K562 (cell line): Measurements from ENCODE around the gene CUL3. TPM values are rescaled to one million over a fixed set of nuclear protein-coding genes. Genes with fewer than 3 reads are reported as not detected.

ENCODE experiments used
- ATAC-seq: fragments of 200-7000 bp; cut with Tn5 transposase; 3 replicates; pipeline ENCODE4 v1.9.1; 2020; ENCODE audit warnings: moderate library complexity
- BruUV-seq: library from RNA; stranded (reverse); fragments of 400-500 nt; replicated peaks from 2 replicates; lab custom pipeline; 2021; lab: Mats Ljungman, UMichigan
- CTCF ChIA-PET: fragments of 300-600 bp; formaldehyde crosslinking; extraction: SDS; loops from one replicate; lab custom pipeline; 2021; ENCODE audit warnings: low intra/inter-chr PET ratio; lab: Yijun Ruan, JAX
- POLR2A ChIA-PET: fragments of 300-600, 350-650 bp; sonication (Branson Sonifier 250); formaldehyde crosslinking; extraction: SDS; loops from one replicate; lab custom pipeline; 2021; ENCODE audit warnings: antibody characterized with exemption, inconsistent platforms; lab: Yijun Ruan, JAX
- DNase-seq, 4 experiments: peaks; one replicate each; pipeline versions ENCODE4 v3.0.0 to v3.0.0-alpha.2; 2011 to 2018; ENCODE audit warnings: low spot score in 3 of 4, mixed read lengths in 3 of 4; ENCODE audit errors: extremely low read depth in 1 of 4
- FAIRE-seq: peaks from 2 replicates; lab custom pipeline; 2011; peaks lifted over from hg19 to GRCh38; lab: Jason Lieb, UNC
- H2AFZ ChIP-seq: 2 replicates; pipeline ENCODE4 v1.6.0; 2011; ENCODE audit warnings: low read depth, low read length, control low read depth, inconsistent platforms
- H3K27ac ChIP-seq: fragments of 200-600 bp; 3 replicates; pipeline ENCODE4 v1.8.0; 2011; ENCODE audit warnings: low read depth, mild to moderate bottlenecking, control low read depth, inconsistent platforms, low read length, moderate library complexity, mixed read lengths; ENCODE audit errors: extremely low read depth
- H3K27me3 ChIP-seq, 2 experiments: fragments of 300-600 bp in 1 of 2; 2 replicates in 1 of 2; 3 replicates in 1 of 2; pipeline versions ENCODE4 v1.6.0 to v1.8.0; 2011; ENCODE audit warnings: inconsistent platforms in 2 of 2, low read length in 2 of 2, mild to moderate bottlenecking in 1 of 2, mixed read lengths in 1 of 2, moderate library complexity in 1 of 2; ENCODE audit not compliant: control insufficient read depth in 2 of 2, insufficient read depth in 2 of 2
- H3K36me3 ChIP-seq: fragments of 300-600 bp; 3 replicates; pipeline ENCODE4 v1.8.0; 2011; ENCODE audit warnings: mild to moderate bottlenecking, low read length, inconsistent platforms; ENCODE audit not compliant: control insufficient read depth, insufficient read depth
- H3K4me1 ChIP-seq, 2 experiments: fragments of 200-600 bp in 1 of 2; replicated peaks in 1 of 2; 2 replicates in 1 of 2; 3 replicates in 1 of 2; pipeline versions ENCODE4 v1.5.1 to v1.8.0; 2011; ENCODE audit warnings: inconsistent platforms in 2 of 2, low read length in 2 of 2, mild to moderate bottlenecking in 1 of 2, mixed read lengths in 1 of 2, moderate library complexity in 1 of 2; ENCODE audit not compliant: control insufficient read depth in 2 of 2, insufficient read depth in 2 of 2
- H3K4me2 ChIP-seq: 2 replicates; pipeline ENCODE4 v1.6.1; 2011; ENCODE audit warnings: low read length, control low read depth, inconsistent platforms, mixed read lengths; ENCODE audit not compliant: insufficient read depth
- H3K4me3 ChIP-seq: fragments of 200-600 bp; sonication (generic), shearing (Covaris generic); 2 replicates; pipeline ENCODE4 v1.5.1; 2016; ENCODE audit warnings: control low read depth, inconsistent platforms
- H3K79me2 ChIP-seq: fragments of 200-600 bp; 3 replicates; pipeline ENCODE4 v1.8.0; 2011; ENCODE audit warnings: low read length, inconsistent platforms; ENCODE audit not compliant: control insufficient read depth, insufficient read depth
- H3K9ac ChIP-seq, 2 experiments: 2 replicates each; pipeline versions ENCODE4 v1.6.0 to v1.6.1; 2011; ENCODE audit warnings: low read depth in 2 of 2, low read length in 2 of 2, control low read depth in 1 of 2, inconsistent platforms in 1 of 2, mild to moderate bottlenecking in 1 of 2, mixed read lengths in 1 of 2; ENCODE audit not compliant: insufficient read depth in 1 of 2
- H3K9me1 ChIP-seq: one replicate; pipeline ENCODE4 v1.6.0; 2011; ENCODE audit warnings: inconsistent platforms, mild to moderate bottlenecking, low read length, moderate library complexity; ENCODE audit not compliant: control insufficient read depth, insufficient read depth
- H3K9me3 ChIP-seq: replicated peaks from 2 replicates; pipeline ENCODE4 v1.5.1; 2011; ENCODE audit warnings: low read depth, low read length, inconsistent platforms; ENCODE audit not compliant: control insufficient read depth, insufficient read depth
- H4K20me1 ChIP-seq: replicated peaks from 2 replicates; pipeline ENCODE4 v1.6.1; 2011; ENCODE audit warnings: low read length, inconsistent platforms, mixed read lengths; ENCODE audit not compliant: control insufficient read depth, insufficient read depth
- ARID2 ChIP-seq: fragments of 450-650 bp; IDR thresholded peaks from 2 replicates; pipeline ENCODE4 v1.6.1; 2017; ENCODE audit warnings: antibody characterized with exemption, mild to moderate bottlenecking
- DACH1 ChIP-seq: fragments of 450-650 bp; IDR thresholded peaks from 2 replicates; pipeline ENCODE4 v1.6.1; 2018; ENCODE audit not compliant: partially characterized antibody
- ELF2 ChIP-seq: fragments of 250-450 bp; sonication (Bioruptor Pico); IDR thresholded peaks from 2 replicates; pipeline ENCODE4 v1.5.0; 2021; ENCODE audit warnings: mild to moderate bottlenecking
- ETS1 ChIP-seq: conservative IDR thresholded peaks from 2 replicates; pipeline ENCODE4 v1.6.1; 2011; ENCODE audit warnings: low read depth, mild to moderate bottlenecking, low read length; ENCODE audit not compliant: control insufficient read depth
- ETV1 ChIP-seq: fragments of 450-650 bp; conservative IDR thresholded peaks from 2 replicates; pipeline ENCODE4 v1.6.1; 2016; ENCODE audit warnings: missing genetic modification characterization, control low read depth, low read depth, missing compliant biosample characterization
- KDM2B ChIP-seq: fragments of 250-450 bp; sonication (Bioruptor Pico); IDR thresholded peaks from 2 replicates; pipeline ENCODE4 v1.8.0; 2021; ENCODE audit warnings: mild to moderate bottlenecking, moderate library complexity
- LARP7 ChIP-seq: fragments of 450-650 bp; IDR thresholded peaks from 2 replicates; pipeline ENCODE4 v1.6.1; 2016
- MBD2 ChIP-seq: sonication (generic); IDR thresholded peaks from 2 replicates; pipeline ENCODE4 v1.6.1; 2016; ENCODE audit warnings: low read depth, borderline replicate concordance
- MED1 ChIP-seq: sonication (generic); formaldehyde crosslinking; IDR thresholded peaks from 2 replicates; pipeline ENCODE4 v1.8.1; 2023; ENCODE audit warnings: missing genetic modification reagents, borderline replicate concordance
- MLX ChIP-seq, 2 experiments: fragments of 450-650 bp in 1 of 2; sonication (generic) in 1 of 2; formaldehyde crosslinking; conservative IDR thresholded peaks; 2 replicates each; pipeline versions ENCODE4 v1.4.0 to v1.8.1; 2020 to 2022; ENCODE audit warnings: mild to moderate bottlenecking in 1 of 2, missing genetic modification reagents in 1 of 2
- PHB ChIP-seq: fragments of 250-450 bp; sonication (Bioruptor Pico); IDR thresholded peaks from 2 replicates; pipeline ENCODE4 v1.5.0; 2021
- PML ChIP-seq: IDR thresholded peaks from 2 replicates; pipeline ENCODE4 v1.6.1; 2012; ENCODE audit warnings: low read length, inconsistent platforms
- POU5F1 ChIP-seq: fragments of 150-350 bp; IDR thresholded peaks from 2 replicates; pipeline ENCODE4 v1.6.1; 2014; ENCODE audit warnings: borderline replicate concordance, low read length, low read depth, mild to moderate bottlenecking; ENCODE audit not compliant: partially characterized antibody
- PRPF4 ChIP-seq: fragments of 200-400 bp; formaldehyde crosslinking; IDR thresholded peaks from one replicate; pipeline ENCODE4 v1.6.1; 2017; ENCODE audit warnings: low read length, low read depth, mild to moderate bottlenecking; ENCODE audit not compliant: insufficient read depth, poor library complexity, severe bottlenecking
- RBFOX2 ChIP-seq: fragments of 200-400 bp; formaldehyde crosslinking; IDR thresholded peaks from 2 replicates; pipeline ENCODE4 v1.6.1; 2017; ENCODE audit warnings: low read depth, mild to moderate bottlenecking, low read length, moderate library complexity
- ZHX1 ChIP-seq: fragments of 150-350 bp; conservative IDR thresholded peaks from 2 replicates; pipeline ENCODE4 v1.6.1; 2014; ENCODE audit warnings: low read length
- ZKSCAN1 ChIP-seq: fragments of 150-350 bp; IDR thresholded peaks from 2 replicates; pipeline ENCODE4 v1.6.1; 2016; ENCODE audit warnings: low read depth, low read length
- ZNF124 ChIP-seq: sonication (generic); formaldehyde crosslinking; IDR thresholded peaks from 2 replicates; pipeline ENCODE4 v1.8.1; 2022; ENCODE audit warnings: missing genetic modification reagents
- ZNF766 ChIP-seq: fragments of 200-800 bp; sonication (Bioruptor generic); conservative IDR thresholded peaks from 2 replicates; pipeline ENCODE4 v1.6.1; 2016; ENCODE audit warnings: missing genetic modification characterization, missing compliant biosample characterization
- WGBS: fragments of 100-300 bp; shearing (Covaris generic); methylation state at CpG from one replicate; pipeline ENCODE4 v1.1.6; 2016; ENCODE audit warnings: low coverage, mixed read lengths; ENCODE audit not compliant: insufficient coverage; ENCODE audit errors: missing lambda C conversion rate; 5-methylcytosine and 5-hydroxymethylcytosine counted together
- in situ Hi-C: fragments of 300-500 bp; cut with MboI; formaldehyde crosslinking; loops from 4 replicates; pipeline ENCODE4 v1.15.0; 2018; ENCODE audit warnings: inconsistent platforms, mixed read lengths
- intact Hi-C: fragments of 100-400 bp; cut with micrococcal nuclease; formaldehyde crosslinking; loops from 2 replicates; pipeline ENCODE4 v1.14.2; 2022
- polyA plus RNA-seq, 8 experiments: library from polyadenylated mRNA; depleted of rRNA in 4 of 8; stranded (reverse) in 5 of 8; unstranded in 3 of 8; fragments of >200 nt; fragmentation: Nextera tagmentation in 2 of 8; fragmentation: Illumina TruSeq in 1 of 8; extraction: Ambion mirVana in 2 of 8; extraction: Trizol in 1 of 8; gene quantifications; 2 replicates each; pipeline versions ENCODE4 v1.2.1 to v1.2.3, GENCODE V29; 2011 to 2014; ENCODE audit warnings: inconsistent platforms in 1 of 8, missing spikeins in 1 of 8
- total RNA-seq, 7 experiments: library from RNA; depleted of rRNA in 6 of 7; stranded (reverse); fragments of >200 nt in 6 of 7; fragmentation: Illumina TruSeq in 2 of 7; extraction: Trizol in 2 of 7; gene quantifications; 2 replicates each; pipeline versions ENCODE4 v1.2.1 to v1.2.3, GENCODE V29; 2011 to 2021; ENCODE audit warnings: low replicate concordance in 1 of 7

Gene CUL3
- total and polyA plus RNA-seq, 9 of the 15 experiments (the other 6 are each of a cell fraction or from before 2014, with no cell fraction given) = 31.5 to 71.9 (median 56.4) TPM

GRCh38 chr2:224498991-224499390, 86.2 kb downstream of the CUL3 start:
- 90% methylated on average over 3 of the region's 3 CpGs for WGBS
- Histone ChIP-seq H4K20me1 (no peaks in the 10 kb centered on the region), H3K9me1 (no peaks in the 10 kb centered on the region), H3K4me2 (no peak overlapping the region), H2AFZ (no peak overlapping the region), H3K36me3 (peaks cover 67% of the 10 kb centered on the region; the same call in 2 of the 3 replicates), H3K4me1 (no peaks in the 10 kb centered on the region), H3K79me2 (no peaks in the 10 kb centered on the region), H3K27me3 (no peaks in the 10 kb centered on the region), H3K9me3 (no peaks in the 10 kb centered on the region), H3K27ac (no peak overlapping the region), H3K9ac (no peak overlapping the region), H3K4me3 (no peak overlapping the region)
- no TSS peak for BruUV-seq
- POLR2A ChIA-PET = interaction anchor here (0.7 kb wide), 1 partner anchor 15 kb away, joined by 3 read pairs; no protein-coding TSS in a partner anchor
- CTCF ChIA-PET = no interaction called here
- TF ChIP-seq ETV1 (no peak), POU5F1 (no peak), ZHX1 (no peak), DACH1 (no peak), ARID2 (no peak), ZNF124 (CRISPR knock-in tag) (no peak), PML (no peak), ZKSCAN1 (no peak), MBD2 (no peak), RBFOX2 (no peak), MED1 (CRISPR knock-in tag) (no peak), PHB (CRISPR knock-in tag) (no peak), ELF2 (CRISPR knock-in tag) (no peak), KDM2B (no peak), PRPF4 (no peak), MLX (CRISPR knock-in tag; conservative IDR thresholded peaks at IDR 0.05) (no peak), ZNF766 (no peak), ETS1 (no peak), LARP7 (no peak)
- in situ Hi-C loops = no loop called here
- ATAC-seq (no peak), DNase-seq (no peak), FAIRE-seq (no peak)
- intact Hi-C loops = no loop called here
